ENCODE results near the gene STK39.

STK39 gene

DNA sequence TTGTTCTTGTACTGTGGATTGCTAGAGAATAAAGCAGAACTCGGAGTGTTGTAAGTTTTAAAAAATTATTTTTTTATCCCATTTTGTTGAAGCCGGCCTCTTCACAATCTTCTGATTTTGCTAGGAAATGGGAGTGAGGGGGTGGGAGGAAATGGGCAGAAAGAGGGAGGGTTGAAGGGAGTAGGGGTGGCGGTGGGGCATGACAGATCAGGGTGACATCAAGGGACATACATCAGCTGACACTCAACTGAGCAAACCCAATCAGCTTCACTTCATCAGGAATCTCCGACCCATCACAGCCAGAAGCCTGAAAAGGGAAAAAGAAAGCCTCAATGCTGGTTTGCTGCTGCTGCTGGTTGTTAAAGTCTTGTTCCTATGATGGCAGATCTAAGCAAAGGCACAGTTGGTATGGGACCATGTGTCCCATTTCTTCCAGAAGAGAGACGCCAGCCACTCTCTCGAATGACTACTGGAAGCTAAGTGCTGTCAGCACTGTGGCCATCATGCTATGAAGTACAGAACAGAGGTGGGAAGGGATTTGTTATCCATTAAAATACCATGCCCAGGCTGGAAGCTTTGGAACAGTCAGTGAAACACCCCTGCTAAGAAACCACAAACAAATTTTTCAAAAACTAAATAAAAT lies 292.0 kb downstream of the STK39 start:
- no peak for DNase-seq (ENCODE audit: low read depth in 1 of 2, low spot score in 1 of 2)
- no peak overlapping the region for H3K4me3 ChIP-seq (replicated peaks; ENCODE audit: insufficient read depth, low read length)

DNA sequence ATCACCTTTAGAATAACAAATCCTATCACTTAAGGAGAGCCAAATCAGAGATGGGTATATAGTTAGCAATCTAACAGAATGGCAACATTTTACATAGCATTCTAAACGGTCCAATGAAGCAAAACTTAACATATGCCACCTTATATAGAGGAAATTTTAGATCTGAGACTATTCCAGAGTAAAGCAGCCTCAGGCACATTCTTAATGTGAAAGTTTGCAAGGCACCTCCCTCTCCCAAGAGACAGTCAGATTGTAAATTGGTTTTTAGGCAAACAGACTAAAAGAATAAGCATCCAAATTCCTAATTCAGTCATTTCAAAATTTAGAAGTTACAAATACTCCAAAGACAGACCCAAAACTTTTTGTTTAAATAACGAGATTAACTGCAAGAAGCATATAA lies 292.9 kb downstream of the STK39 start:
- Histone ChIP-seq H3K27me3 (ENCODE audit: insufficient read depth, poor library complexity, severe bottlenecking) (no peaks in the 10 kb centered on the region), H3K4me3 (replicated peaks; ENCODE audit: insufficient read depth, low read length) (no peak overlapping the region), H3K27ac (replicated peaks) (no peak overlapping the region)
- TF ChIP-seq SPI1 (IDR thresholded peaks at IDR 0.05; ENCODE audit: borderline replicate concordance, low read depth) (no peak), GABPA (IDR thresholded peaks at IDR 0.05; ENCODE audit: low read depth) (no peak), POLR2AphosphoS5 (IDR thresholded peaks at IDR 0.05; ENCODE audit: low read depth) (no peak), CTCF (IDR thresholded peaks at IDR 0.05; ENCODE audit: insufficient read depth, low read length) (no peak)
- TF ChIP-seq, protein P1, sequence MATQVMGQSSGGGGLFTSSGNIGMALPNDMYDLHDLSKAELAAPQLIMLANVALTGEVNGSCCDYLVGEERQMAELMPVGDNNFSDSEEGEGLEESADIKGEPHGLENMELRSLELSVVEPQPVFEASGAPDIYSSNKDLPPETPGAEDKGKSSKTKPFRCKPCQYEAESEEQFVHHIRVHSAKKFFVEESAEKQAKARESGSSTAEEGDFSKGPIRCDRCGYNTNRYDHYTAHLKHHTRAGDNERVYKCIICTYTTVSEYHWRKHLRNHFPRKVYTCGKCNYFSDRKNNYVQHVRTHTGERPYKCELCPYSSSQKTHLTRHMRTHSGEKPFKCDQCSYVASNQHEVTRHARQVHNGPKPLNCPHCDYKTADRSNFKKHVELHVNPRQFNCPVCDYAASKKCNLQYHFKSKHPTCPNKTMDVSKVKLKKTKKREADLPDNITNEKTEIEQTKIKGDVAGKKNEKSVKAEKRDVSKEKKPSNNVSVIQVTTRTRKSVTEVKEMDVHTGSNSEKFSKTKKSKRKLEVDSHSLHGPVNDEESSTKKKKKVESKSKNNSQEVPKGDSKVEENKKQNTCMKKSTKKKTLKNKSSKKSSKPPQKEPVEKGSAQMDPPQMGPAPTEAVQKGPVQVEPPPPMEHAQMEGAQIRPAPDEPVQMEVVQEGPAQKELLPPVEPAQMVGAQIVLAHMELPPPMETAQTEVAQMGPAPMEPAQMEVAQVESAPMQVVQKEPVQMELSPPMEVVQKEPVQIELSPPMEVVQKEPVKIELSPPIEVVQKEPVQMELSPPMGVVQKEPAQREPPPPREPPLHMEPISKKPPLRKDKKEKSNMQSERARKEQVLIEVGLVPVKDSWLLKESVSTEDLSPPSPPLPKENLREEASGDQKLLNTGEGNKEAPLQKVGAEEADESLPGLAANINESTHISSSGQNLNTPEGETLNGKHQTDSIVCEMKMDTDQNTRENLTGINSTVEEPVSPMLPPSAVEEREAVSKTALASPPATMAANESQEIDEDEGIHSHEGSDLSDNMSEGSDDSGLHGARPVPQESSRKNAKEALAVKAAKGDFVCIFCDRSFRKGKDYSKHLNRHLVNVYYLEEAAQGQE (IDR thresholded peaks at IDR 0.05; ENCODE audit: insufficient replicate concordance, low read depth), result no peak
- no peak for DNase-seq (ENCODE audit: low read depth in 1 of 2, low spot score in 1 of 2)

More for the DNA sequence above, 292.0 kb downstream of the STK39 start:
- TF ChIP-seq CTCF (IDR thresholded peaks at IDR 0.05; ENCODE audit: insufficient read depth, low read length) (no peak), GABPA (IDR thresholded peaks at IDR 0.05; ENCODE audit: low read depth) (no peak), SPI1 (IDR thresholded peaks at IDR 0.05; ENCODE audit: borderline replicate concordance, low read depth) (no peak), POLR2AphosphoS5 (IDR thresholded peaks at IDR 0.05; ENCODE audit: low read depth) (no peak)
- TF ChIP-seq, protein P1 (IDR thresholded peaks at IDR 0.05; ENCODE audit: insufficient replicate concordance, low read depth), result no peak
- Histone ChIP-seq H3K27me3 (ENCODE audit: insufficient read depth, poor library complexity, severe bottlenecking) (no peaks in the 10 kb centered on the region), H3K27ac (replicated peaks) (no peak overlapping the region)

GRCh38 chr2:167953776-167954175 lies 293.6 kb downstream of the STK39 start:
- no peak overlapping the region for H3K27ac ChIP-seq (replicated peaks)
- TF ChIP-seq POLR2AphosphoS5 (IDR thresholded peaks at IDR 0.05; ENCODE audit: low read depth), result no peak
- no peak for TF ChIP-seq SPI1 (IDR thresholded peaks at IDR 0.05; ENCODE audit: borderline replicate concordance, low read depth)
- no peak overlapping the region for H3K4me3 ChIP-seq (replicated peaks; ENCODE audit: insufficient read depth, low read length)
- DNase-seq (ENCODE audit: low read depth in 1 of 2, low spot score in 1 of 2), result no peak
- H3K27me3 ChIP-seq (ENCODE audit: insufficient read depth, poor library complexity, severe bottlenecking), result no peaks in the 10 kb centered on the region

GRCh38 chr2:167950571-167950970 lies 296.8 kb downstream of the STK39 start:
- Histone ChIP-seq H3K27me3 (ENCODE audit: insufficient read depth, poor library complexity, severe bottlenecking) (no peaks in the 10 kb centered on the region), H3K4me3 (replicated peaks; ENCODE audit: insufficient read depth, low read length) (no peak overlapping the region), H3K27ac (replicated peaks) (no peak overlapping the region)
- TF ChIP-seq, protein P1 (IDR thresholded peaks at IDR 0.05; ENCODE audit: insufficient replicate concordance, low read depth), result no peak
- TF ChIP-seq POLR2AphosphoS5 (IDR thresholded peaks at IDR 0.05; ENCODE audit: low read depth), result no peak
- no peak for TF ChIP-seq GABPA (IDR thresholded peaks at IDR 0.05; ENCODE audit: low read depth)
- TF ChIP-seq CTCF (IDR thresholded peaks at IDR 0.05; ENCODE audit: insufficient read depth, low read length), result no peak
- no peak for TF ChIP-seq SPI1 (IDR thresholded peaks at IDR 0.05; ENCODE audit: borderline replicate concordance, low read depth)
- DNase-seq (ENCODE audit: low read depth in 1 of 2, low spot score in 1 of 2), result no peak

All from HL-60 (cell line).